K562 treated with DMSO at 1 percent for 48 hours (cell line): ENCODE measurements around the gene FGD3. TPM values are rescaled to one million over a fixed set of nuclear protein-coding genes. Genes with fewer than 3 reads are reported as not detected.

Experiments used
- total RNA-seq: library from RNA; unstranded; fragments of 300-600 nt; gene quantifications from 2 replicates; pipeline ENCODE4 v1.2.3, GENCODE V29; 2022; ENCODE audit warnings: low replicate concordance; ENCODE audit errors: extremely low read depth

Gene FGD3
- not detected in 2 replicates for total RNA-seq

GRCh38 chr9:92947268-92948037 is at the start of gene FGD3:
Gene FGD3 (plus strand): TSS chr9:92947523. CDS start chr9:92976257, 28,734 bp downstream.

GRCh38 chr9:93058355-93059010 is 111.2 kb downstream of the FGD3 start, which contains the start of gene SUSD3:
Gene SUSD3 (plus strand): TSS chr9:93058701. CDS start chr9:93058743, 42 bp downstream.

Other genes with a start within 250 kb of the FGD3 start
- gene BICD2, start 182.7 kb upstream of the FGD3 start, total RNA-seq = 61.9 TPM in 1 of 2 replicates, not detected in the other
- gene ZNF484, start 69.5 kb upstream of the FGD3 start, total RNA-seq = not detected in 2 replicates
- gene SUSD3, start 111.2 kb downstream of the FGD3 start, total RNA-seq = not detected in 2 replicates
- not detected in 2 replicates for gene CARD19, start 148.7 kb downstream of the FGD3 start, total RNA-seq
- not detected in 2 replicates for gene NINJ1, start 186.7 kb downstream of the FGD3 start, total RNA-seq
- not detected in 2 replicates for gene WNK2, start 236.6 kb downstream of the FGD3 start, total RNA-seq